HL-60 (cell line): ENCODE measurements around the gene RPL39L.

Experiments used
- GABPA ChIP-seq: IDR thresholded peaks from 2 replicates; pipeline ENCODE4 v1.6.1; 2012; ENCODE audit warnings: low read depth
- POLR2AphosphoS5 ChIP-seq: IDR thresholded peaks from 2 replicates; pipeline ENCODE4 v1.6.1; 2012; ENCODE audit warnings: low read depth
- SPI1 ChIP-seq: IDR thresholded peaks from 2 replicates; pipeline ENCODE4 v1.6.1; 2012; ENCODE audit warnings: low read depth, mild to moderate bottlenecking, borderline replicate concordance
- TF ChIP-seq, protein P1 (sequence below): IDR thresholded peaks from 2 replicates; pipeline ENCODE4 v1.6.1; 2012; ENCODE audit warnings: low read depth; ENCODE audit not compliant: insufficient replicate concordance
- TF ChIP-seq, protein P2 (sequence below): IDR thresholded peaks from one replicate; pipeline ENCODE4 v1.5.1; 2011; ENCODE audit warnings: low read length, control low read depth, inconsistent platforms; ENCODE audit not compliant: insufficient read depth

DNA sequence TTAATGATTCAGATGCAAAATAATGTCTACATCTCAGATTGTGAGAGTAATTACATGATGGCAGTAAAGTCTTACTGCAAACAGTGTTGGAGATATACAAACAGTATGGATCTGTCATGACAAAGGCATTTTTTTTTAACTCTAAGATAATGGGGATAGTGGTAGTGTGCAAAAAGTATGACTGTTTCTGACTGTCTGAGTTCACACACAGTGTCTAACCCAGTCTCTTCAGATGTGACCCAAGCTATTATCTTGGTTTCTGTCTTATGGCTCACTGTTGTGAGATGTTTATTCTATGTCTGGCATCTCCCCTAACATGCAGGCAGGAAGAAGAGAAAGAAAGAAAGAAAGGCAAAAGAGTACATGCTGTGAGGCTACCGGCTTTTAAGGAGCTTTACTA is 17.0 kb downstream of the RPL39L start:
- TF ChIP-seq, protein P1, sequence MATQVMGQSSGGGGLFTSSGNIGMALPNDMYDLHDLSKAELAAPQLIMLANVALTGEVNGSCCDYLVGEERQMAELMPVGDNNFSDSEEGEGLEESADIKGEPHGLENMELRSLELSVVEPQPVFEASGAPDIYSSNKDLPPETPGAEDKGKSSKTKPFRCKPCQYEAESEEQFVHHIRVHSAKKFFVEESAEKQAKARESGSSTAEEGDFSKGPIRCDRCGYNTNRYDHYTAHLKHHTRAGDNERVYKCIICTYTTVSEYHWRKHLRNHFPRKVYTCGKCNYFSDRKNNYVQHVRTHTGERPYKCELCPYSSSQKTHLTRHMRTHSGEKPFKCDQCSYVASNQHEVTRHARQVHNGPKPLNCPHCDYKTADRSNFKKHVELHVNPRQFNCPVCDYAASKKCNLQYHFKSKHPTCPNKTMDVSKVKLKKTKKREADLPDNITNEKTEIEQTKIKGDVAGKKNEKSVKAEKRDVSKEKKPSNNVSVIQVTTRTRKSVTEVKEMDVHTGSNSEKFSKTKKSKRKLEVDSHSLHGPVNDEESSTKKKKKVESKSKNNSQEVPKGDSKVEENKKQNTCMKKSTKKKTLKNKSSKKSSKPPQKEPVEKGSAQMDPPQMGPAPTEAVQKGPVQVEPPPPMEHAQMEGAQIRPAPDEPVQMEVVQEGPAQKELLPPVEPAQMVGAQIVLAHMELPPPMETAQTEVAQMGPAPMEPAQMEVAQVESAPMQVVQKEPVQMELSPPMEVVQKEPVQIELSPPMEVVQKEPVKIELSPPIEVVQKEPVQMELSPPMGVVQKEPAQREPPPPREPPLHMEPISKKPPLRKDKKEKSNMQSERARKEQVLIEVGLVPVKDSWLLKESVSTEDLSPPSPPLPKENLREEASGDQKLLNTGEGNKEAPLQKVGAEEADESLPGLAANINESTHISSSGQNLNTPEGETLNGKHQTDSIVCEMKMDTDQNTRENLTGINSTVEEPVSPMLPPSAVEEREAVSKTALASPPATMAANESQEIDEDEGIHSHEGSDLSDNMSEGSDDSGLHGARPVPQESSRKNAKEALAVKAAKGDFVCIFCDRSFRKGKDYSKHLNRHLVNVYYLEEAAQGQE, result no peak
- TF ChIP-seq POLR2AphosphoS5 (no peak), GABPA (no peak), SPI1 (no peak)
- TF ChIP-seq, protein P2, sequence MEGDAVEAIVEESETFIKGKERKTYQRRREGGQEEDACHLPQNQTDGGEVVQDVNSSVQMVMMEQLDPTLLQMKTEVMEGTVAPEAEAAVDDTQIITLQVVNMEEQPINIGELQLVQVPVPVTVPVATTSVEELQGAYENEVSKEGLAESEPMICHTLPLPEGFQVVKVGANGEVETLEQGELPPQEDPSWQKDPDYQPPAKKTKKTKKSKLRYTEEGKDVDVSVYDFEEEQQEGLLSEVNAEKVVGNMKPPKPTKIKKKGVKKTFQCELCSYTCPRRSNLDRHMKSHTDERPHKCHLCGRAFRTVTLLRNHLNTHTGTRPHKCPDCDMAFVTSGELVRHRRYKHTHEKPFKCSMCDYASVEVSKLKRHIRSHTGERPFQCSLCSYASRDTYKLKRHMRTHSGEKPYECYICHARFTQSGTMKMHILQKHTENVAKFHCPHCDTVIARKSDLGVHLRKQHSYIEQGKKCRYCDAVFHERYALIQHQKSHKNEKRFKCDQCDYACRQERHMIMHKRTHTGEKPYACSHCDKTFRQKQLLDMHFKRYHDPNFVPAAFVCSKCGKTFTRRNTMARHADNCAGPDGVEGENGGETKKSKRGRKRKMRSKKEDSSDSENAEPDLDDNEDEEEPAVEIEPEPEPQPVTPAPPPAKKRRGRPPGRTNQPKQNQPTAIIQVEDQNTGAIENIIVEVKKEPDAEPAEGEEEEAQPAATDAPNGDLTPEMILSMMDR, result no peak
